Measurements from ENCODE around the gene RRP9.

The RRP9 gene

DNA sequence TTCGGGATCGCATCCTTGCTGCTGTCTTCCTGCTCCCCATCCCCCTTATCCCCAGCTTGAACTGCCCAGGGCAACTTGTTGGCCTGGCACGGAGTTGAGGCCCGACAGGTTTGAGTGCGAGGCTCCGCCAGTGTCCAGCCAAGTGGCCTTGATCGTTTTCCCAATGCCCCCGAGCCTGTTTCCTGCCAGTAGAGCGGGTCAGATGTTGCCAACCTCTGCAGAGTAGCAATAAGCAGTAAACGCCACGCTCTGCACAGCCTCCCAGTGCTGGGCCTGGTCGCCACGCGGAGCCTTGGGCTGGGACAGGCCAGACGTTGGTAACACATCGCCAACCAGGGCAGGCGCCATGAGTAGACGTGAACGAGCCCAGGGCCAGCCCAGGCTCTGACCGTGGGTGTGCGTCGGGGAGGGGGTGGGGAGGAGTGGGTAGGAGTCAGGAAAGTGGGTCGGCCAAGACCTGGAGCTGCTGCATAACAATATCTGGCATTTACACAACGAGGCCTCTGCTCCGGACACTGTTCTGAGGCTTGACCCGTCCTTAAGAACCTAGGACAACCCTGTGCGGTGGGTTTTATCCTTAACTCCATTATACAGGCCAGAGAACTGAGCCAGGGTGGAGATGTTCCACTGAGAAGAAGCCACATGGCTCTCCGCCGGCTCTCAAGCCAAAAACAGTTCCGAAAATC is 32.7 kb upstream of the RRP9 start:
- Histone ChIP-seq H3K27me3 (replicated peaks) (no peaks in the 10 kb centered on the region), H3K4me3 (ENCODE audit: low read depth, low read length) (peak overlapping the region; percentile 80), H3K36me3 (replicated peaks) (no peaks in the 10 kb centered on the region), H3K27ac (no peak overlapping the region)
- DNase-seq, result no peak
- in situ Hi-C loops (cut with HindIII; ENCODE audit: low pct_ligation_motif_present, low sequenced_read_pairs), result no loop called here
- TF ChIP-seq, protein P1, sequence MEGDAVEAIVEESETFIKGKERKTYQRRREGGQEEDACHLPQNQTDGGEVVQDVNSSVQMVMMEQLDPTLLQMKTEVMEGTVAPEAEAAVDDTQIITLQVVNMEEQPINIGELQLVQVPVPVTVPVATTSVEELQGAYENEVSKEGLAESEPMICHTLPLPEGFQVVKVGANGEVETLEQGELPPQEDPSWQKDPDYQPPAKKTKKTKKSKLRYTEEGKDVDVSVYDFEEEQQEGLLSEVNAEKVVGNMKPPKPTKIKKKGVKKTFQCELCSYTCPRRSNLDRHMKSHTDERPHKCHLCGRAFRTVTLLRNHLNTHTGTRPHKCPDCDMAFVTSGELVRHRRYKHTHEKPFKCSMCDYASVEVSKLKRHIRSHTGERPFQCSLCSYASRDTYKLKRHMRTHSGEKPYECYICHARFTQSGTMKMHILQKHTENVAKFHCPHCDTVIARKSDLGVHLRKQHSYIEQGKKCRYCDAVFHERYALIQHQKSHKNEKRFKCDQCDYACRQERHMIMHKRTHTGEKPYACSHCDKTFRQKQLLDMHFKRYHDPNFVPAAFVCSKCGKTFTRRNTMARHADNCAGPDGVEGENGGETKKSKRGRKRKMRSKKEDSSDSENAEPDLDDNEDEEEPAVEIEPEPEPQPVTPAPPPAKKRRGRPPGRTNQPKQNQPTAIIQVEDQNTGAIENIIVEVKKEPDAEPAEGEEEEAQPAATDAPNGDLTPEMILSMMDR (IDR thresholded peaks at IDR 0.05; ENCODE audit: low read depth, low read length, missing control alignments), result no peak

DNA sequence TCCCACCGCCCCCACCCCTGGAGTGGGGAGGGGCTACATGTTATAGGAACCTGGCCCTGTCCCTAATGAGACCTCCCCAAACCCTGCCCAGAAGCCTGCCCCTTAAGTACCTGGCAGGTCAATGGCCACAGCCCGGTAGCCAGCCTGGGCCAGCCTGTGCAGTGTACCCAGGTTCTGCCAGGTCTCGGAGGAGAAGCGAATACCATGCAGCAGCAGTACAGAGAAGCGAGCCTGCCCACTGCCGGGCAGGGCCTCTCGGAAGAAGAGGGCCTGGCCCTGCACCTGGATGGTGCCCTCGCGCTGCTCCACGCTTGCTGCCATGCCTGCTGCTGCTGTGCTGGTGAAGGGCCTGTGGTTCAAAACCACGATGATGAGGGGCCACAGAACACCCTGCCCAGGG is 29.6 kb upstream of the RRP9 start:
- no peak overlapping the region for H3K27ac ChIP-seq
- no peaks in the 10 kb centered on the region for H3K36me3 ChIP-seq (replicated peaks)
- H3K27me3 ChIP-seq (replicated peaks), result no peaks in the 10 kb centered on the region
- H3K4me3 ChIP-seq (ENCODE audit: low read depth, low read length), result no peak overlapping the region
- in situ Hi-C loops (cut with HindIII; ENCODE audit: low pct_ligation_motif_present, low sequenced_read_pairs), result no loop called here
- TF ChIP-seq, protein P1 (IDR thresholded peaks at IDR 0.05; ENCODE audit: low read depth, low read length, missing control alignments), result no peak
- DNase-seq, result no peak

DNA sequence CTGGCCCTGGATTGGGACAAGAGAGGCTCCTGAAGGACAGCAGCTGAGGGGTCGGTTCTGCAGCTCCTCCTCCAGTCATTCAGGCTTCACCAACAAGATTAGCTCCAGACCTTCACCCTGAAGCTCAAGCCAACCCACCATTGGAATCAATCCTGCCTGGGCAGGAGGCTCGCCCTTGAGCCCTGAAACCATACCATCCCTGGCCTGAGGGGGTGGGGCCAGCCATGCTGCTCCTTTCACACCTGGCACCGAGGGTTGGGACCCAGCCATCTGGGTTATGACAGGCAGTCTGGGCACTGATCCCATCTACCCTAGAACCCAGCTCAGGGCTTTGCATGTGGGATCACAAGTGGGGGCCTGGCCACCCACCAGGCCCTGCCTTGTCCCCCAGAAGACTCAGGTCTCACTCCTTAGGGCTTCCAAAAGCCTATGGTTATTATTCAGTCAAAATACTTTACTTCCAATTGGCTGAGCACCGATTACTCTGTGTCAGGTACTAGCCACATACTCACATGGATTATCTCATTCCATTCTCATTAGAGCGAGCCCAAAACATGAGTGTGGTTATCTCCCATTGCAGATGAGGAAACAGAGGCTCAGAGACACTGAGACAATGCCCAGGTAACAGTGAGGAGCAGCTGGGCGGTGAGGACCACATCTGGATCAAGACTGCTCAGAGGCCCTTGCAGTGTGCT is 29.0 kb upstream of the RRP9 start:
- TF ChIP-seq, protein P1 (IDR thresholded peaks at IDR 0.05; ENCODE audit: low read depth, low read length, missing control alignments), result no peak
- no peak overlapping the region for H3K27ac ChIP-seq
- in situ Hi-C loops (cut with HindIII; ENCODE audit: low pct_ligation_motif_present, low sequenced_read_pairs), result no loop called here
- H3K27me3 ChIP-seq (replicated peaks), result no peaks in the 10 kb centered on the region
- no peaks in the 10 kb centered on the region for H3K36me3 ChIP-seq (replicated peaks)
- H3K4me3 ChIP-seq (ENCODE audit: low read depth, low read length), result no peak overlapping the region
- DNase-seq, result no peak

DNA sequence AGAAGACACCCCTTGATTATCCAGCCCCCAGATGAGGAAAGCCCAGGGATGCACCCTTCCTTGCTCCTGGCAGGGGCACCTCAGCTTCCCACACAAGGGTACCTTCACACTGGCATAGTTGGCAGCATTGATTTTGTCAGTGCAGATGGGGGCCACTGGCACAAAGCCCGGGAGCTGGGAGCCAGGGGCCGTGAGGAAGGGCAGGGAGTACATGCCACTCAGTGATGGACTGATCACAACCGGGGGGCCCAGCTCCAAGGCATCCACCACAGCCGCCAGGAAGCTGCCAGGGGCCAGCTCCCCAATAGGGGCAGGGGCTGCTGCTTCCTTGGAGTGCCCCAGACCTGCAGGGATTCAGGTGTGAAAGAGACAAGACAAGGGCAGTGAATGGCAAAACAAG is 28.1 kb upstream of the RRP9 start:
- in situ Hi-C loops (cut with HindIII; ENCODE audit: low pct_ligation_motif_present, low sequenced_read_pairs), result no loop called here
- TF ChIP-seq, protein P1 (IDR thresholded peaks at IDR 0.05; ENCODE audit: low read depth, low read length, missing control alignments), result no peak
- Histone ChIP-seq H3K27me3 (replicated peaks) (no peaks in the 10 kb centered on the region), H3K36me3 (replicated peaks) (no peaks in the 10 kb centered on the region), H3K4me3 (ENCODE audit: low read depth, low read length) (no peak overlapping the region), H3K27ac (no peak overlapping the region)
- DNase-seq, result no peak

DNA sequence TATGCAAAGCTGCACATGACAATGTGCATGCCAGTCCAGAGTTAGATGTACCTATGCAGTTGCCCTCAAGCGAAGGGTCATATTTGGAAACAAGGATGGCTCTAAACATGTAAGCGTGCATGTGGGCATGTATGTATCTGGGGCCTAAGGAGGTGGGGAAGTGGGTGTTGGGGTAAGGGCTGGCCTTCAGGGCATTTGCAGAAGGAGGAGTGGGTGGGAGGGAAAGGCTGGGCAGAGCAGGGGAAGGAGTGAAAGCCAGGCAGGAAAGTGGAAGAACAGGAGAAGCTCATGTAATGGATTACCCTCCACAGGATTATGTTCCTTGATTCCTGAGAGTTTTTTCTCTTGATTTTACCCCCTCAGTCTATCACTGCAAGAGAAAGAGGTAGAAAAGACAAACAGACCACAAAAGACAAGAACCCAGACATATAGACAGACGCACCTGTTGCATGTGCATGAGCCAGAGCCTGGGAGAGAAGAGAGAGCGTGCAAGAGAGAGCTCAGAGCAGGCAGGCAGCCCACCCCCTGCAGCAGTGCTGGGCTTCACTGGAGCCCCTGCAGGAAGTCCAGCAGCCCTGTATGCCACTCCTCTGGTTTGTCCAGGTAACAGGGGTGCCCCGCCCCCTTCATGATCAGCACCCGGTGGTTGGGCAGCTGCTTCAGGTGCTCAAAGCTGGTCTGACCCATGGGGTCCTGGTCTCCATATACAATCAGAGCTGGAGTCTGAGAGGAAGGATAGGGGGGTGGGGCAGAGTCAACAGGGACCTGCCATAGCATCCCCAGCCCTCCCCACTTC is 27.4 kb upstream of the RRP9 start:
- no peak overlapping the region for H3K4me3 ChIP-seq (ENCODE audit: low read depth, low read length)
- in situ Hi-C loops (cut with HindIII; ENCODE audit: low pct_ligation_motif_present, low sequenced_read_pairs), result no loop called here

More for the DNA sequence above, 27.4 kb upstream of the RRP9 start:
- H3K36me3 ChIP-seq (replicated peaks), result no peaks in the 10 kb centered on the region
- no peak overlapping the region for H3K27ac ChIP-seq
- DNase-seq, result no peak
- no peaks in the 10 kb centered on the region for H3K27me3 ChIP-seq (replicated peaks)
- TF ChIP-seq, protein P1 (IDR thresholded peaks at IDR 0.05; ENCODE audit: low read depth, low read length, missing control alignments), result no peak
